Caco-2 (cell line): ENCODE data around the gene PDGFA. TPM values are rescaled to one million over a fixed set of nuclear protein-coding genes. Genes with fewer than 3 reads are reported as not detected.

ENCODE experiments used
- BruUV-seq: library from RNA; stranded (reverse); fragments of 400-500 nt; replicated peaks from 2 replicates; lab custom pipeline; 2021; lab: Mats Ljungman, UMichigan
- CTCF ChIA-PET: fragments of 300-600 bp; sonication (Branson Sonifier 250); formaldehyde crosslinking; loops from one replicate; lab custom pipeline; 2022; ENCODE audit warnings: antibody characterized with exemption; lab: Charles Lee
- POLR2A ChIA-PET: fragments of 300-600 bp; sonication (Branson Sonifier 250); formaldehyde crosslinking; loops from one replicate; lab custom pipeline; 2022; ENCODE audit warnings: antibody characterized with exemption; lab: Charles Lee
- DNase-seq, 2 experiments: peaks; one replicate each; pipeline versions ENCODE4 v3.0.0 to v3.0.0-alpha.2; 2020 to 2022
- H3K27me3 ChIP-seq: replicated peaks from 2 replicates; pipeline ENCODE4 v1.6.0; 2011; ENCODE audit warnings: low read length; ENCODE audit not compliant: control insufficient read depth, insufficient read depth
- H3K36me3 ChIP-seq: 2 replicates; pipeline ENCODE4 v1.5.1; 2011; ENCODE audit warnings: low read length; ENCODE audit not compliant: control insufficient read depth, insufficient read depth
- H3K4me1 ChIP-seq: fragments of 250-450 bp; sonication (Bioruptor Pico); 2 replicates; pipeline ENCODE4 v1.5.1; 2020; ENCODE audit warnings: mild to moderate bottlenecking
- H3K4me3 ChIP-seq: 2 replicates; pipeline ENCODE4 v1.5.1; 2011; ENCODE audit warnings: low read depth, mild to moderate bottlenecking, control low read depth, low read length
- H3K9me3 ChIP-seq: fragments of 250-450 bp; sonication (Bioruptor Pico); 2 replicates; pipeline ENCODE4 v1.5.1; 2020; ENCODE audit warnings: mild to moderate bottlenecking, moderate library complexity
- H3K27ac Mint-ChIP-seq: one replicate; pipeline ENCODE4 v1.8.0; 2022; ENCODE audit warnings: mixed read lengths; ENCODE audit not compliant: unreplicated experiment
- H3K27me3 Mint-ChIP-seq: one replicate; pipeline ENCODE4 v1.8.0; 2022; ENCODE audit warnings: mixed read lengths; ENCODE audit not compliant: insufficient read depth, unreplicated experiment
- H3K36me3 Mint-ChIP-seq: one replicate; pipeline ENCODE4 v1.8.0; 2022; ENCODE audit warnings: mild to moderate bottlenecking, mixed read lengths; ENCODE audit not compliant: insufficient read depth, unreplicated experiment
- H3K4me1 Mint-ChIP-seq: one replicate; pipeline ENCODE4 v1.8.0; 2022; ENCODE audit warnings: low read depth, mixed read lengths; ENCODE audit not compliant: unreplicated experiment
- H3K4me3 Mint-ChIP-seq: one replicate; pipeline ENCODE4 v1.8.0; 2022; ENCODE audit warnings: mild to moderate bottlenecking, moderate library complexity, mixed read lengths; ENCODE audit not compliant: unreplicated experiment
- H3K9me3 Mint-ChIP-seq: one replicate; pipeline ENCODE4 v1.8.0; 2022; ENCODE audit warnings: mixed read lengths; ENCODE audit not compliant: unreplicated experiment
- CTCF ChIP-seq, 2 experiments: fragments of 200-600 bp in 1 of 2; IDR thresholded peaks; 1 replicate in 1 of 2; 2 replicates in 1 of 2; pipeline versions ENCODE4 v1.5.1 to v1.8.0; 2011 to 2022; ENCODE audit warnings: antibody characterized with exemption in 1 of 2, control low read depth in 1 of 2, inconsistent platforms in 1 of 2, low read depth in 1 of 2, low read length in 1 of 2, mild to moderate bottlenecking in 1 of 2, moderate library complexity in 1 of 2; ENCODE audit not compliant: insufficient read depth in 1 of 2, severe bottlenecking in 1 of 2, unreplicated experiment in 1 of 2
- intact Hi-C: fragments of 100-400 bp; cut with micrococcal nuclease; formaldehyde crosslinking; loops from one replicate; pipeline ENCODE4 v1.10.0; 2022; ENCODE audit not compliant: unreplicated experiment
- total RNA-seq: library from RNA; stranded (reverse); gene quantifications from 2 replicates; pipeline ENCODE4 v1.2.3, GENCODE V29; 2022

PDGFA gene
- total RNA-seq, 1 experiment from 2014 or later: 78.5 TPM

GRCh38 chr7:536231-536630 is 16.6 kb upstream of the PDGFA start:
- intact Hi-C loops: no loop called here
- POLR2A ChIA-PET: interaction anchor here (0.6 kb wide), 1 partner anchor 12 kb away, joined by 3 read pairs; no protein-coding TSS in a partner anchor
- no peaks in the 10 kb centered on the region for H3K27me3 Mint-ChIP-seq
- H3K4me1 ChIP-seq: peaks cover 45% of the 10 kb centered on the region
- no peak for TF ChIP-seq CTCF (IDR thresholded peaks at IDR 0.05; ENCODE audit: insufficient read depth in 1 of 2, low read depth in 1 of 2, low read length in 1 of 2, severe bottlenecking in 1 of 2, unreplicated experiment in 1 of 2)
- H3K4me3 ChIP-seq: no peak overlapping the region
- H3K36me3 Mint-ChIP-seq: no peaks in the 10 kb centered on the region
- no peaks in the 10 kb centered on the region for H3K9me3 ChIP-seq
- no peak overlapping the region for H3K27ac Mint-ChIP-seq
- no peaks in the 10 kb centered on the region; the same call in 1 of the 2 replicates for H3K36me3 ChIP-seq
- CTCF ChIA-PET: no interaction called here
- BruUV-seq: no TSS peak
- H3K27me3 ChIP-seq: no peaks in the 10 kb centered on the region
- H3K4me1 Mint-ChIP-seq: peaks cover 10% of the 10 kb centered on the region
- H3K9me3 Mint-ChIP-seq: no peaks in the 10 kb centered on the region
- H3K4me3 Mint-ChIP-seq: no peak overlapping the region
- no peak for DNase-seq

- H3K27me3 ChIP-seq: no peaks in the 10 kb centered on the region
- Mint-ChIP-seq H3K4me3 (no peak overlapping the region), H3K9me3 (no peaks in the 10 kb centered on the region), H3K27me3 (no peaks in the 10 kb centered on the region), H3K4me1 (peaks cover under 1% of the 10 kb centered on the region), H3K27ac (peak overlapping the region; percentile 42), H3K36me3 (no peaks in the 10 kb centered on the region)
- BruUV-seq: no TSS peak
- ChIA-PET POLR2A (no interaction called here), CTCF (interaction anchor here (0.8 kb wide), 1 partner anchor 164 kb away, joined by 6 read pairs; no protein-coding TSS in a partner anchor)
- H3K9me3 ChIP-seq: no peaks in the 10 kb centered on the region
- H3K4me3 ChIP-seq: no peak overlapping the region
- DNase-seq: no peak
- peaks cover 37% of the 10 kb centered on the region for H3K4me1 ChIP-seq
- H3K36me3 ChIP-seq: no peaks in the 10 kb centered on the region; the same call in 1 of the 2 replicates
- no peak for TF ChIP-seq CTCF (IDR thresholded peaks at IDR 0.05; ENCODE audit: insufficient read depth in 1 of 2, low read depth in 1 of 2, low read length in 1 of 2, severe bottlenecking in 1 of 2, unreplicated experiment in 1 of 2)
- intact Hi-C loops: no loop called here
These were observed 15.3 kb upstream of the PDGFA start for GRCh38 chr7:534959-535358.

- CTCF ChIA-PET: no interaction called here
- BruUV-seq: no TSS peak
- intact Hi-C loops: no loop called here
These were observed 14.4 kb upstream of the PDGFA start for GRCh38 chr7:534075-534474.

More at GRCh38 chr7:534075-534474, 14.4 kb upstream of the PDGFA start:
- no peaks in the 10 kb centered on the region for H3K36me3 Mint-ChIP-seq
- H3K4me1 Mint-ChIP-seq: no peaks in the 10 kb centered on the region
- no peaks in the 10 kb centered on the region for H3K9me3 Mint-ChIP-seq
- no peak overlapping the region for H3K27ac Mint-ChIP-seq
- no peak for TF ChIP-seq CTCF (IDR thresholded peaks at IDR 0.05; ENCODE audit: insufficient read depth in 1 of 2, low read depth in 1 of 2, low read length in 1 of 2, severe bottlenecking in 1 of 2, unreplicated experiment in 1 of 2)
- DNase-seq: no peak
- Histone ChIP-seq H3K4me1 (peaks cover 30% of the 10 kb centered on the region), H3K27me3 (no peaks in the 10 kb centered on the region), H3K36me3 (no peaks in the 10 kb centered on the region; the same call in 1 of the 2 replicates), H3K9me3 (0 out of 2 replicates have a peak, but pooled peaks cover 3% of the 10 kb centered on the region), H3K4me3 (no peak overlapping the region)
- H3K27me3 Mint-ChIP-seq: no peaks in the 10 kb centered on the region
- no peak overlapping the region for H3K4me3 Mint-ChIP-seq
- POLR2A ChIA-PET: no interaction called here
